Suppressor macrophage treated with lipopolysaccharide for 1 hour (primary cell): ENCODE results near the gene AHCYL2.

ENCODE experiments used
- DNase-seq, 3 donors: peaks; one replicate each; pipeline ENCODE4 v3.0.0-alpha.2; 2020 to 2022

AHCYL2 gene

GRCh38 chr7:129224251-129225205 lies at the start of gene AHCYL2:
Gene AHCYL2 (plus strand): TSS chr7:129225030.
- DNase-seq, result peak; percentile 95 to 98 (median 98)

GRCh38 chr7:129176916-129177710 lies 47.7 kb upstream of the AHCYL2 start:
- DNase-seq, result no peak

- no peak for DNase-seq
Measured at GRCh38 chr7:129184981-129185670, 39.7 kb upstream of the AHCYL2 start.

GRCh38 chr7:129186749-129187260 lies 38.0 kb upstream of the AHCYL2 start:
- no peak for DNase-seq

- no peak for DNase-seq
Measured at GRCh38 chr7:129187681-129188371, 37.0 kb upstream of the AHCYL2 start.

- DNase-seq, result peak in 1 of 3 donors; percentile 40
Measured at GRCh38 chr7:129188372-129188891, 36.4 kb upstream of the AHCYL2 start, which contains the start of gene SMO. Gene SMO (plus strand): TSS chr7:129188633. CDS start chr7:129189152, 519 bp downstream.

- peak in 2 of 3 donors; percentile 49 to 69 for DNase-seq
Measured at GRCh38 chr7:129188892-129189660, 35.8 kb upstream of the AHCYL2 start.

- no peak for DNase-seq
Measured at GRCh38 chr7:129189661-129190310, 35.0 kb upstream of the AHCYL2 start.

- no peak for DNase-seq
Measured at GRCh38 chr7:129191272-129191671, 33.6 kb upstream of the AHCYL2 start.

GRCh38 chr7:129193892-129194291 lies 30.9 kb upstream of the AHCYL2 start:
- DNase-seq, result no peak

GRCh38 chr7:129197771-129198170 lies 27.1 kb upstream of the AHCYL2 start:
- peak; percentile 43 to 60 (median 57) for DNase-seq

- no peak for DNase-seq
Measured at GRCh38 chr7:129199406-129199805, 25.4 kb upstream of the AHCYL2 start.

GRCh38 chr7:129202058-129202777 lies 22.6 kb upstream of the AHCYL2 start:
- DNase-seq, result peak in 2 of 3 donors; percentile 37 to 39

GRCh38 chr7:129203050-129203741 lies 21.6 kb upstream of the AHCYL2 start:
- DNase-seq, result no peak

- DNase-seq, result peak in 1 of 3 donors; percentile 6
Measured at GRCh38 chr7:129205126-129205818, 19.6 kb upstream of the AHCYL2 start.

- peak in 2 of 3 donors; percentile 18 to 25 for DNase-seq
Measured at GRCh38 chr7:129205987-129206785, 18.6 kb upstream of the AHCYL2 start.

GRCh38 chr7:129208667-129209066 lies 16.2 kb upstream of the AHCYL2 start:
- DNase-seq, result peak in 1 of 3 donors; percentile 18
